ENCODE data around the gene RNPEP. TPM values are rescaled to one million over a fixed set of nuclear protein-coding genes. Genes with fewer than 3 reads are reported as not detected.

The RNPEP gene, protein sequence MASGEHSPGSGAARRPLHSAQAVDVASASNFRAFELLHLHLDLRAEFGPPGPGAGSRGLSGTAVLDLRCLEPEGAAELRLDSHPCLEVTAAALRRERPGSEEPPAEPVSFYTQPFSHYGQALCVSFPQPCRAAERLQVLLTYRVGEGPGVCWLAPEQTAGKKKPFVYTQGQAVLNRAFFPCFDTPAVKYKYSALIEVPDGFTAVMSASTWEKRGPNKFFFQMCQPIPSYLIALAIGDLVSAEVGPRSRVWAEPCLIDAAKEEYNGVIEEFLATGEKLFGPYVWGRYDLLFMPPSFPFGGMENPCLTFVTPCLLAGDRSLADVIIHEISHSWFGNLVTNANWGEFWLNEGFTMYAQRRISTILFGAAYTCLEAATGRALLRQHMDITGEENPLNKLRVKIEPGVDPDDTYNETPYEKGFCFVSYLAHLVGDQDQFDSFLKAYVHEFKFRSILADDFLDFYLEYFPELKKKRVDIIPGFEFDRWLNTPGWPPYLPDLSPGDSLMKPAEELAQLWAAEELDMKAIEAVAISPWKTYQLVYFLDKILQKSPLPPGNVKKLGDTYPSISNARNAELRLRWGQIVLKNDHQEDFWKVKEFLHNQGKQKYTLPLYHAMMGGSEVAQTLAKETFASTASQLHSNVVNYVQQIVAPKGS
- total RNA-seq, result 10 to 100 TPM; 22.4 to 26.1 TPM

DNA sequence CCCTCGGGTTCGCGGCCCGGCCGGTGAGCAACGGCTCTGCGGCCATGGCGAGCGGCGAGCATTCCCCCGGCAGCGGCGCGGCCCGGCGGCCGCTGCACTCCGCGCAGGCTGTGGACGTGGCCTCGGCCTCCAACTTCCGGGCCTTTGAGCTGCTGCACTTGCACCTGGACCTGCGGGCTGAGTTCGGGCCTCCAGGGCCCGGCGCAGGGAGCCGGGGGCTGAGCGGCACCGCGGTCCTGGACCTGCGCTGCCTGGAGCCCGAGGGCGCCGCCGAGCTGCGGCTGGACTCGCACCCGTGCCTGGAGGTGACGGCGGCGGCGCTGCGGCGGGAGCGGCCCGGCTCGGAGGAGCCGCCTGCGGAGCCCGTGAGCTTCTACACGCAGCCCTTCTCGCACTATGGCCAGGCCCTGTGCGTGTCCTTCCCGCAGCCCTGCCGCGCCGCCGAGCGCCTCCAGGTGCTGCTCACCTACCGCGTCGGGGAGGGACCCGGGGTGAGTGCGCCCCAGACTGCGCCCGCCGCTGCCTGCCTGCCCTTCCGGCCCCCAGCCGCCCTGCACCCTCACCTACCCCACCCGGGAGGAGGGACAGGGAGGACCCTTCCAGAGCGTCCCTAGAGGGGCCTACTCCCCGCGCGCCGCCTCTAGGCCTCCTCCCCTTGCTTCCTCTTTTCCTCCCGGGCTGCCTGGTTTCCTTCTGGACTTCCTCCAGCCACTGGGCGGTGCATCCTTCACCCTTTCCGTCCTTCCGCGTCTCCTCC is at the start of gene RNPEP:
RNPEP (plus strand) TSS at position 26 of the 757 bp plus-strand sequence; CDS start at position 45, 19 bp downstream.
- H3K4me1 ChIP-seq, result peaks cover 0 to 21% of the 10 kb centered on the region in 2 donors
- no peaks in the 10 kb centered on the region for H3K27me3 ChIP-seq
- no peaks in the 10 kb centered on the region for H3K36me3 ChIP-seq
- no peaks in the 10 kb centered on the region for H3K9me3 ChIP-seq
- H3K27ac ChIP-seq, result peak within 1 kb of the TSS; percentile 84 to 93
- peak; percentile 19 to 42 for TF ChIP-seq CTCF (IDR thresholded peaks at IDR 0.05)
- peak; percentile 69 for DNase-seq (ENCODE audit: low spot score)
- peak within 1 kb of the TSS; percentile 90 to 96 for H3K4me3 ChIP-seq

DNA sequence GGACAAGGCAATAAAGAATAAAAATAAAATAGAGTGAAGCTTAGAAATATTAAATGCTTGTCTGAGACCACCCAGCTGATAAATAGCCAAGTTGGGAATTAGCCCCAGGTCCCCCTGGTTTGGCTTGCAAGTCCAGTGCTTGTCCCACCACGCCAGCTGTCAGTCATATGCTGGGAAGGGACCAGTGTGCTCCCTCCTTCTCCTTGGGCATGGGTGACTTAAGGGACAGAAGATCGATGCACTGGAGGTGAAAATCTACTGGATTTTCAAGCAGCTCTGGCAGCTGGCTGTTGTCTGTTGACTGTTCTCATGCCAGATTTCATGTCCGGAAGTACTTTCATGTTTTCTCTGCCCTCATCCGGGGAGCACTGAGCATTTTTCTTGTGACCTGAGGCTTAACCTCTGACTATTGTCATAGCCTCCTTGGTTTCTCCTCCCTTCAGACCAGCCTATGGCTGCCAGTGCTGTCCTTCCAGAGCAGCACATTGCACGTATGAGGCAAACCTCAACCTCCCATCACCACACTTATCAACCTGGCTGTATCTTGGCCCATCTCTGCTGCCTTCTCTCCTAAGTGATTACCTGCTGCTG is 48.5 kb upstream of the RNPEP start:
- Histone ChIP-seq H3K4me1 (peaks cover 0 to 13% of the 10 kb centered on the region in 2 donors), H3K27me3 (no peaks in the 10 kb centered on the region), H3K9me3 (no peaks in the 10 kb centered on the region), H3K36me3 (peaks cover 9% of the 10 kb centered on the region), H3K4me3 (no peak overlapping the region), H3K27ac (no peak overlapping the region)
- no peak for DNase-seq (ENCODE audit: low spot score)
- TF ChIP-seq CTCF (IDR thresholded peaks at IDR 0.05), result no peak

DNA sequence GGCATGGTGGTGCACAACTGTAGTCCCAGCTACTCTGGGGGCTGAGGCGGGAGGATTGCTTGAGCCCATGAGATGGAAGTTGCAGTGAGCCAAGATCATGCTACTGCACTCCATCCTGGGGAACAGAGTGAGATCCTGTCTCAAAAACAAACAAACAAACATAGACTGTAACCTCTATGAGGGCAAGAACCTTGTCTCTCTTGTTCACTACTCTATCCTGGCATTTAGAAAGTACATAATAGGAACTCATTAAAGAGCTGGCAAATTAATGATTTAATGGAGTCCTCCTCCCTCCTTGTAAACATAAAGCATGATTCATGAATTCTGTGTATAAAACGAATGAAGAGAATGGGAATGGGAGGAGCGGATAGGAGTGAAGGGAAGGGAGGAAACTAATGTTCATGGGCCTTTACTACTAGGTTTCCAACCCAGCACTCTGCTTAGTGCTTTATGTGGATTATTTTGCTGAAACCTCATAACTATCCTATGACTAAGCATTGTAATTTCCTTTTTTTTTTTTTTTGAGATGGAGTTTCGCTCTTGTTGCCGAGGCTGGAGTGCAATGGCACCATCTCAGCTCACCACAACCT is 44.7 kb upstream of the RNPEP start:
- no peak overlapping the region for H3K4me3 ChIP-seq
- H3K27ac ChIP-seq, result peak overlapping the region in 1 of 2 donors; percentile 63
- H3K4me1 ChIP-seq, result peaks cover 0 to 31% of the 10 kb centered on the region in 2 donors
- H3K27me3 ChIP-seq, result no peaks in the 10 kb centered on the region
- no peaks in the 10 kb centered on the region for H3K9me3 ChIP-seq
- DNase-seq (ENCODE audit: low spot score), result no peak
- no peak for TF ChIP-seq CTCF (IDR thresholded peaks at IDR 0.05)
- H3K36me3 ChIP-seq, result no peaks in the 10 kb centered on the region

GRCh38 chr1:201938440-201939035 is 43.9 kb upstream of the RNPEP start:
- DNase-seq (ENCODE audit: low spot score), result no peak
- H3K9me3 ChIP-seq, result no peaks in the 10 kb centered on the region
- peak overlapping the region; percentile 37 to 63 for H3K27ac ChIP-seq
- no peak for TF ChIP-seq CTCF (IDR thresholded peaks at IDR 0.05)
- H3K36me3 ChIP-seq, result peaks cover under 1% of the 10 kb centered on the region
- H3K27me3 ChIP-seq, result no peaks in the 10 kb centered on the region
- peaks cover 0 to 31% of the 10 kb centered on the region in 2 donors for H3K4me1 ChIP-seq
- no peak overlapping the region for H3K4me3 ChIP-seq

DNA sequence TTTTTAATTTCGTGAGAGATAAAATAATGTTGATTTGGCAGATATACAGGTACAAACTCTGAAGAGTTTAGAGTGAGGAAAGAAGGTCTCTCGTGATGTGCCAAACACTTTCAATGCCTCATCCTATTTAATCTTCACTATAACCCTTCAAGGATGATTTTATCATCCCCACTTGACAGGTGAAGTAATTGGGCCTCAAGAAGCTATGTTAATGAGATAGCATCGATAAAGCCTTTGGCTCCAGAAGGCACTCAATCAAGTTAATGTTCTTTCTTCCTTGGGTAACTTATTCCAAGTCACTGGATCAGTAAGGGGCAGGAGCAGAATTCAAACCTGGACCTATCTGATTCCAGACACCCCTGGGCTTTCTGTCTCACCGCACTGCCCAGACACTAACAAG is 43.3 kb upstream of the RNPEP start:
- Histone ChIP-seq H3K27me3 (no peaks in the 10 kb centered on the region), H3K27ac (peak overlapping the region; percentile 37 to 63), H3K9me3 (no peaks in the 10 kb centered on the region), H3K4me1 (peaks cover 0 to 31% of the 10 kb centered on the region in 2 donors), H3K36me3 (peaks cover 6% of the 10 kb centered on the region), H3K4me3 (no peak overlapping the region)
- TF ChIP-seq CTCF (IDR thresholded peaks at IDR 0.05), result no peak
- no peak for DNase-seq (ENCODE audit: low spot score)
